Activated CD8-positive, alpha-beta T cell treated with anti-CD3 and anti-CD28 coated beads for 36 hours (primary cell): Measurements from ENCODE around the gene ZBTB32. TPM values are rescaled to one million over a fixed set of nuclear protein-coding genes. Genes with fewer than 3 reads are reported as not detected.
A peak's percentile ranks its signal among the peaks of the same experiment; 100 is the strongest.

Source experiments
- ATAC-seq: fragments of 200-7000 bp; cut with Tn5 transposase; one replicate; pipeline ENCODE4 v1.10.0; 2021; ENCODE audit warnings: mild to moderate bottlenecking, moderate library complexity
- CTCF ChIA-PET: fragments of 350-600 bp; sonication (Branson Sonifier 250); formaldehyde crosslinking; loops from one replicate; lab custom pipeline; 2021; ENCODE audit warnings: antibody characterized with exemption; lab: Charles Lee
- POLR2A ChIA-PET: fragments of 350-600 bp; sonication (Branson Sonifier 250); formaldehyde crosslinking; loops from one replicate; lab custom pipeline; 2021; ENCODE audit warnings: antibody characterized with exemption; lab: Charles Lee
- DNase-seq: peaks from one replicate; pipeline ENCODE4 v3.0.0-alpha.2; 2020
- H3K27ac Mint-ChIP-seq: one replicate; pipeline ENCODE4 v1.8.0; 2021; ENCODE audit warnings: mild to moderate bottlenecking, mixed read lengths
- H3K27me3 Mint-ChIP-seq: one replicate; pipeline ENCODE4 v1.8.0; 2021; ENCODE audit warnings: mixed read lengths
- H3K36me3 Mint-ChIP-seq: one replicate; pipeline ENCODE4 v1.8.0; 2021; ENCODE audit warnings: low read depth, mixed read lengths
- H3K4me1 Mint-ChIP-seq: one replicate; pipeline ENCODE4 v1.8.0; 2021; ENCODE audit warnings: low read depth, mixed read lengths
- H3K4me3 Mint-ChIP-seq: one replicate; pipeline ENCODE4 v1.8.0; 2021; ENCODE audit warnings: mild to moderate bottlenecking, moderate library complexity, mixed read lengths
- H3K9me3 Mint-ChIP-seq: one replicate; pipeline ENCODE4 v1.8.0; 2021; ENCODE audit warnings: mixed read lengths
- intact Hi-C: fragments of 100-400 bp; cut with micrococcal nuclease; formaldehyde crosslinking; loops from one replicate; pipeline ENCODE4 v1.10.0; 2022
- total RNA-seq, 2 experiments: library from RNA; stranded (reverse); gene quantifications; one replicate each; pipeline ENCODE4 v1.2.3, GENCODE V29; 2021
- TF ChIP-seq, protein P1 (sequence below): fragments of 200-600 bp; IDR thresholded peaks from one replicate; pipeline ENCODE4 v1.8.0; 2022; ENCODE audit warnings: antibody characterized with exemption, mild to moderate bottlenecking

The ZBTB32 gene
- total RNA-seq, 2 experiments from 2014 or later: 410 to 420 TPM

- no peaks in the 10 kb centered on the region for H3K9me3 Mint-ChIP-seq
- intact Hi-C loops: no loop called here
- peaks cover 32% of the 10 kb centered on the region for H3K36me3 Mint-ChIP-seq
- peaks cover 7% of the 10 kb centered on the region for H3K27me3 Mint-ChIP-seq
- peak; percentile 96 for ATAC-seq
- ChIA-PET CTCF (interaction anchor here (1.0 to 1.3 kb wide), 2 partner anchors 10 to 13 kb away, joined by 3 to 4 read pairs; partner anchors contain the start of genes PSENEN and U2AF1L4), POLR2A (interaction anchor here (0.9 to 2.6 kb wide), 6 partner anchors 9 to 45 kb away, joined by 4 to 19 read pairs (median 4); partner anchors contain the start of genes LIN37, PSENEN and U2AF1L4)
- H3K4me3 Mint-ChIP-seq: peak within 1 kb of the TSS; percentile 89
- TF ChIP-seq, protein P1, sequence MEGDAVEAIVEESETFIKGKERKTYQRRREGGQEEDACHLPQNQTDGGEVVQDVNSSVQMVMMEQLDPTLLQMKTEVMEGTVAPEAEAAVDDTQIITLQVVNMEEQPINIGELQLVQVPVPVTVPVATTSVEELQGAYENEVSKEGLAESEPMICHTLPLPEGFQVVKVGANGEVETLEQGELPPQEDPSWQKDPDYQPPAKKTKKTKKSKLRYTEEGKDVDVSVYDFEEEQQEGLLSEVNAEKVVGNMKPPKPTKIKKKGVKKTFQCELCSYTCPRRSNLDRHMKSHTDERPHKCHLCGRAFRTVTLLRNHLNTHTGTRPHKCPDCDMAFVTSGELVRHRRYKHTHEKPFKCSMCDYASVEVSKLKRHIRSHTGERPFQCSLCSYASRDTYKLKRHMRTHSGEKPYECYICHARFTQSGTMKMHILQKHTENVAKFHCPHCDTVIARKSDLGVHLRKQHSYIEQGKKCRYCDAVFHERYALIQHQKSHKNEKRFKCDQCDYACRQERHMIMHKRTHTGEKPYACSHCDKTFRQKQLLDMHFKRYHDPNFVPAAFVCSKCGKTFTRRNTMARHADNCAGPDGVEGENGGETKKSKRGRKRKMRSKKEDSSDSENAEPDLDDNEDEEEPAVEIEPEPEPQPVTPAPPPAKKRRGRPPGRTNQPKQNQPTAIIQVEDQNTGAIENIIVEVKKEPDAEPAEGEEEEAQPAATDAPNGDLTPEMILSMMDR: no peak
- peaks cover 23% of the 10 kb centered on the region for H3K4me1 Mint-ChIP-seq
- DNase-seq: peak; percentile 99
- peak within 1 kb of the TSS; percentile 94 for H3K27ac Mint-ChIP-seq
Measured at GRCh38 chr19:35757749-35758608, 53.6 kb downstream of the ZBTB32 start, which contains the start of gene PROSER3. PROSER3 (plus strand) TSS chr19:35758176; CDS start chr19:35758216, 40 bp downstream.

- TF ChIP-seq, protein P1: no peak
- Mint-ChIP-seq H3K27me3 (peaks cover 6% of the 10 kb centered on the region), H3K36me3 (peaks cover 25% of the 10 kb centered on the region), H3K4me3 (peak overlapping the region; percentile 89), H3K4me1 (peaks cover 23% of the 10 kb centered on the region), H3K9me3 (no peaks in the 10 kb centered on the region), H3K27ac (no peak overlapping the region)
- POLR2A ChIA-PET: interaction anchor here (0.7 kb wide), 1 partner anchor 31 kb away, joined by 3 read pairs; no protein-coding TSS in a partner anchor
- intact Hi-C loops: no loop called here
- ATAC-seq: no peak
- DNase-seq: no peak
- CTCF ChIA-PET: interaction anchor here (1.7 kb wide), 1 partner anchor 60 kb away, joined by 4 read pairs; no protein-coding TSS in a partner anchor
Measured at GRCh38 chr19:35759697-35760096, 55.3 kb downstream of the ZBTB32 start.

DNA sequence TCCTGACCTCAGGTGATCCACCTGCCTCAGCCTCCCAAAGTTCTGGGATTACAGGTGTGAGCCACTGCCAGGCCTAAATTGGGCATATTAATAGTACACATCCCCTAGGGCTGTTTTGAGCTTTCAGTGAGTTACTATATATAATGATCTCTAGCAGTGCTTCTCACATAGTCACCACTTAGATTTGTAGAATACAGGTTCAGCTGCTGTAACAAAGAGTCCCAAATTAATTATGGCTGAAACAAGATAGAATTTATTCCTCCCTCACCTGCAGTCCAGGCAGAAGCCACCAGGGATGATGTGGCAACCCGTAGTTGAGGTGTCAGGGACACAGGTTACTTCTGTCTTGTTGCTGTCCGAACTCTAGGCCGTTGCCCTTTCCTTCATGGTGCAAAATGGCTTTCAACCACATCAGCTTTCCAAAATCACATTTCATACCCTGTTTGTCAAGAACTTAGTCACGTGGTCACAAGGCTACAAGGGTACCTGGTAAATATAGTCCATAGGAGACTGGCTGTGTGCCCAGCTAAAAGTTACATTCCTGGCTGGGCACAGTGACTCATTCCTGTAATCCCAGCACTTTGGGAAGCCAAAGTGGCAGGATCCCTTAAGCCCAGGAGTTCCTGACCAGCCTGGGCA is 56.5 kb downstream of the ZBTB32 start:
- Mint-ChIP-seq H3K27me3 (peaks cover 5% of the 10 kb centered on the region), H3K9me3 (no peaks in the 10 kb centered on the region), H3K27ac (no peak overlapping the region), H3K4me1 (peaks cover 19% of the 10 kb centered on the region), H3K36me3 (peaks cover 26% of the 10 kb centered on the region), H3K4me3 (no peak overlapping the region)
- intact Hi-C loops: no loop called here
- DNase-seq: no peak
- POLR2A ChIA-PET: interaction anchor here (0.7 to 1.1 kb wide), 2 partner anchors 12 to 50 kb away, joined by 3 to 4 read pairs; no protein-coding TSS in a partner anchor
- TF ChIP-seq, protein P1: no peak
- CTCF ChIA-PET: interaction anchor here (1.2 to 1.7 kb wide), 2 partner anchors 59 to 68 kb away, joined by 3 to 4 read pairs; no protein-coding TSS in a partner anchor
- no peak for ATAC-seq

- Mint-ChIP-seq H3K9me3 (no peaks in the 10 kb centered on the region), H3K27ac (no peak overlapping the region)
Measured at GRCh38 chr19:35764432-35765315, 60.3 kb downstream of the ZBTB32 start.

More at GRCh38 chr19:35764432-35765315, 60.3 kb downstream of the ZBTB32 start:
- TF ChIP-seq, protein P1: no peak
- CTCF ChIA-PET: no interaction called here
- Mint-ChIP-seq H3K36me3 (peaks cover 22% of the 10 kb centered on the region), H3K27me3 (no peaks in the 10 kb centered on the region), H3K4me3 (no peak overlapping the region), H3K4me1 (peaks cover 3% of the 10 kb centered on the region)
- DNase-seq: no peak
- POLR2A ChIA-PET: no interaction called here
- intact Hi-C loops: no loop called here
- no peak for ATAC-seq

Other genes with a start within 250 kb of the ZBTB32 start
- not detected for gene KRTDAP, start 214.1 kb upstream of the ZBTB32 start, total RNA-seq
- 1 to 10 TPM in 1 of 2 experiments, under 1 TPM in 1; 0.68 to 1.1 TPM for gene DMKN, start 190.9 kb upstream of the ZBTB32 start, total RNA-seq
- gene SBSN, start 176.2 kb upstream of the ZBTB32 start, total RNA-seq: not detected
- gene GAPDHS, start 171.1 kb upstream of the ZBTB32 start, total RNA-seq: not detected
- gene TMEM147, start 158.9 kb upstream of the ZBTB32 start, total RNA-seq: 10 to 100 TPM; 81.7 to 86.6 TPM
- not detected for gene ATP4A, start 140.9 kb upstream of the ZBTB32 start, total RNA-seq
- gene PMIS2, start 118.4 kb upstream of the ZBTB32 start, total RNA-seq: not detected
- 10 to 100 TPM; 38.3 to 40.0 TPM for gene HAUS5, start 91.8 kb upstream of the ZBTB32 start, total RNA-seq
- 10 to 100 TPM; 82.9 to 95.2 TPM for gene RBM42, start 75.5 kb upstream of the ZBTB32 start, total RNA-seq
- 1 to 10 TPM; 1.2 to 1.4 TPM for gene ETV2, start 62.8 kb upstream of the ZBTB32 start, total RNA-seq
- 100 to 1,000 TPM; 432 to 437 TPM for gene COX6B1, start 56.2 kb upstream of the ZBTB32 start, total RNA-seq
- 1 to 10 TPM; 1.8 to 2.2 TPM for gene UPK1A, start 38.0 kb upstream of the ZBTB32 start, total RNA-seq
- gene KMT2B, start 13.4 kb downstream of the ZBTB32 start, total RNA-seq: 10 to 100 TPM; 62.9 to 63.6 TPM
- 100 to 1,000 TPM; 140 to 143 TPM for gene IGFLR1, start 37.9 kb downstream of the ZBTB32 start, total RNA-seq
- 10 to 100 TPM; 41.7 to 42.5 TPM for gene U2AF1L4, start 40.9 kb downstream of the ZBTB32 start, total RNA-seq
- gene PSENEN, start 41.1 kb downstream of the ZBTB32 start, total RNA-seq: 10 to 100 TPM; 37.2 to 41.3 TPM
- 1 to 10 TPM; 4.5 to 7.8 TPM for gene LIN37, start 44.0 kb downstream of the ZBTB32 start, total RNA-seq
- under 1 TPM; 0.85 to 0.95 TPM for gene HSPB6, start 52.5 kb downstream of the ZBTB32 start, total RNA-seq
- gene PROSER3, start 53.6 kb downstream of the ZBTB32 start, total RNA-seq: 10 to 100 TPM; 40.7 to 41.1 TPM
- 10 to 100 TPM; 27.1 to 29.8 TPM for gene ARHGAP33, start 71.0 kb downstream of the ZBTB32 start, total RNA-seq
- gene PRODH2, start 108.3 kb downstream of the ZBTB32 start, total RNA-seq: not detected
- gene NPHS1, start 147.9 kb downstream of the ZBTB32 start, total RNA-seq: not detected
- gene KIRREL2, start 152.4 kb downstream of the ZBTB32 start, total RNA-seq: 1 to 10 TPM; 1.4 TPM
- gene APLP1, start 164.0 kb downstream of the ZBTB32 start, total RNA-seq: 1 to 10 TPM; 2.0 to 2.1 TPM
- gene NFKBID, start 196.0 kb downstream of the ZBTB32 start, total RNA-seq: 10 to 100 TPM; 80.8 to 81.2 TPM
- gene HCST, start 198.0 kb downstream of the ZBTB32 start, total RNA-seq: 10 to 100 TPM; 57.1 to 72.0 TPM
- 1 to 10 TPM in 1 of 2 experiments, under 1 TPM in 1; 0.81 to 1.5 TPM for gene TYROBP, start 203.7 kb downstream of the ZBTB32 start, total RNA-seq
- gene LRFN3, start 231.8 kb downstream of the ZBTB32 start, total RNA-seq: 1 to 10 TPM; 4.8 to 6.6 TPM